Esophagus squamous epithelium (tissue), 5 donors: ENCODE data around the gene NFATC2. TPM values are rescaled to one million over a fixed set of nuclear protein-coding genes. Genes with fewer than 3 reads are reported as not detected.

Source experiments
- DNase-seq: peaks from one replicate; lab custom pipeline; 2025; lab: John Stamatoyannopoulos, UW
- H3K27ac ChIP-seq, 4 donors: fragments of 200-600 bp; sonication (generic); one replicate each; pipeline ENCODE4 v1.5.1; 2016 to 2019; ENCODE audit warnings: mild to moderate bottlenecking in 1 of 4
- H3K27me3 ChIP-seq, 4 donors: fragments of 200-600 bp; sonication (generic); 1 replicate in 3 of 4; 2 replicates in 1 of 4; pipeline versions ENCODE4 v1.5.1 to v1.6.0; 2017 to 2021; ENCODE audit warnings: antibody characterized with exemption in 1 of 4
- H3K36me3 ChIP-seq, 3 donors: fragments of 200-600 bp; sonication (generic); one replicate each; pipeline ENCODE4 v1.5.1; 2016 to 2019
- H3K4me1 ChIP-seq, 3 donors: fragments of 200-600 bp; sonication (generic); one replicate each; pipeline ENCODE4 v1.5.1; 2017 to 2019
- H3K4me3 ChIP-seq, 4 donors: fragments of 200-600 bp; sonication (generic); 1 replicate in 3 of 4; 2 replicates in 1 of 4; pipeline ENCODE4 v1.5.1; 2016 to 2019; ENCODE audit warnings: mild to moderate bottlenecking in 2 of 4, moderate library complexity in 1 of 4
- H3K9me3 ChIP-seq, 3 donors: fragments of 200-600 bp; sonication (generic); one replicate each; pipeline ENCODE4 v1.5.1; 2016 to 2019
- POLR2A ChIP-seq, 4 donors: fragments of 450-650 bp; IDR thresholded peaks; one replicate each; pipeline ENCODE4 v1.6.1; 2017; ENCODE audit warnings: antibody characterized with exemption in 4 of 4, mild to moderate bottlenecking in 4 of 4, moderate library complexity in 3 of 4
- WGBS, 2 donors: methylation state at CpG; one replicate each; pipeline ENCODE4 v1.1.5; 2018; 5-methylcytosine and 5-hydroxymethylcytosine counted together
- intact Hi-C: fragments of 100-400 bp; cut with DNase I; formaldehyde crosslinking; loops from one replicate; pipeline ENCODE4 v1.15.0; 2022
- total RNA-seq, 4 donors: library from RNA; depleted of rRNA; stranded (reverse); fragments of >200 nt; gene quantifications; one replicate each; pipeline ENCODE4 v1.1.0, GENCODE V29; 2016
- TF ChIP-seq, protein P1 (sequence below), 6 experiments: fragments of 450-650 bp in 4 of 6; fragments of 200-600 bp in 2 of 6; sonication (generic) in 2 of 6; IDR thresholded peaks; one replicate each; pipeline ENCODE4 v1.5.1; 2016 to 2019; ENCODE audit warnings: antibody characterized with exemption in 6 of 6, mild to moderate bottlenecking in 4 of 6, moderate library complexity in 4 of 6
- donor health status: DM: yes; HTN: yes; CAD: no.

Gene NFATC2
- total RNA-seq, 4 donors from 2014 or later, result 0.83 to 6.7 (median 1.4) TPM

GRCh38 chr20:51384875-51385274 lies 157.6 kb downstream of the NFATC2 start:
- peaks cover 14 to 46% (median 22%) of the 10 kb centered on the region in 3 donors for H3K4me1 ChIP-seq
- 82 to 84% methylated on average over 3 of the region's 3 CpGs for WGBS, 2 donors
- H3K27me3 ChIP-seq, result no peaks in the 10 kb centered on the region
- intact Hi-C loops, result loop anchor here (5.0 kb wide), 1 partner anchor 212 kb away; no protein-coding TSS in a partner anchor
- no peak overlapping the region for H3K4me3 ChIP-seq
- H3K9me3 ChIP-seq, result no peaks in the 10 kb centered on the region
- no peaks in the 10 kb centered on the region for H3K36me3 ChIP-seq
- H3K27ac ChIP-seq, result no peak overlapping the region
- no peak for DNase-seq
- TF ChIP-seq, protein P1, sequence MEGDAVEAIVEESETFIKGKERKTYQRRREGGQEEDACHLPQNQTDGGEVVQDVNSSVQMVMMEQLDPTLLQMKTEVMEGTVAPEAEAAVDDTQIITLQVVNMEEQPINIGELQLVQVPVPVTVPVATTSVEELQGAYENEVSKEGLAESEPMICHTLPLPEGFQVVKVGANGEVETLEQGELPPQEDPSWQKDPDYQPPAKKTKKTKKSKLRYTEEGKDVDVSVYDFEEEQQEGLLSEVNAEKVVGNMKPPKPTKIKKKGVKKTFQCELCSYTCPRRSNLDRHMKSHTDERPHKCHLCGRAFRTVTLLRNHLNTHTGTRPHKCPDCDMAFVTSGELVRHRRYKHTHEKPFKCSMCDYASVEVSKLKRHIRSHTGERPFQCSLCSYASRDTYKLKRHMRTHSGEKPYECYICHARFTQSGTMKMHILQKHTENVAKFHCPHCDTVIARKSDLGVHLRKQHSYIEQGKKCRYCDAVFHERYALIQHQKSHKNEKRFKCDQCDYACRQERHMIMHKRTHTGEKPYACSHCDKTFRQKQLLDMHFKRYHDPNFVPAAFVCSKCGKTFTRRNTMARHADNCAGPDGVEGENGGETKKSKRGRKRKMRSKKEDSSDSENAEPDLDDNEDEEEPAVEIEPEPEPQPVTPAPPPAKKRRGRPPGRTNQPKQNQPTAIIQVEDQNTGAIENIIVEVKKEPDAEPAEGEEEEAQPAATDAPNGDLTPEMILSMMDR (IDR thresholded peaks at IDR 0.05), result no peak
- TF ChIP-seq POLR2A (IDR thresholded peaks at IDR 0.05), result no peak

GRCh38 chr20:51383891-51384510 lies 158.5 kb downstream of the NFATC2 start:
- H3K36me3 ChIP-seq, result no peaks in the 10 kb centered on the region
- no peak for TF ChIP-seq POLR2A (IDR thresholded peaks at IDR 0.05)
- TF ChIP-seq, protein P1 (IDR thresholded peaks at IDR 0.05), result no peak
- no peak overlapping the region for H3K4me3 ChIP-seq
- WGBS, 2 donors, result 74 to 77% methylated on average over 10 of the region's 11 CpGs
- H3K4me1 ChIP-seq, result peaks cover 6 to 37% (median 13%) of the 10 kb centered on the region in 3 donors
- no peaks in the 10 kb centered on the region for H3K9me3 ChIP-seq
- intact Hi-C loops, result no loop called here
- no peak for DNase-seq
- no peaks in the 10 kb centered on the region for H3K27me3 ChIP-seq
- no peak overlapping the region for H3K27ac ChIP-seq

GRCh38 chr20:51382986-51383821 lies 159.3 kb downstream of the NFATC2 start:
- no peak for DNase-seq

GRCh38 chr20:51382111-51382985 lies 160.2 kb downstream of the NFATC2 start:
- intact Hi-C loops, result no loop called here
- WGBS, 2 donors, result 80 to 90% methylated on average over 15 of the region's 17 CpGs
- H3K27me3 ChIP-seq, result no peaks in the 10 kb centered on the region
- TF ChIP-seq, protein P1 (IDR thresholded peaks at IDR 0.05), result no peak
- no peak for TF ChIP-seq POLR2A (IDR thresholded peaks at IDR 0.05)
- H3K4me1 ChIP-seq, result peaks cover 0 to 20% (median 8%) of the 10 kb centered on the region in 3 donors
- DNase-seq, result no peak
- no peaks in the 10 kb centered on the region for H3K36me3 ChIP-seq
- no peak overlapping the region for H3K27ac ChIP-seq
- H3K4me3 ChIP-seq, result no peak overlapping the region
- no peaks in the 10 kb centered on the region for H3K9me3 ChIP-seq

More at GRCh38 chr20:51382986-51383821, 159.3 kb downstream of the NFATC2 start:
- peaks cover 0 to 29% (median 8%) of the 10 kb centered on the region in 3 donors for H3K4me1 ChIP-seq
- H3K27ac ChIP-seq, result no peak overlapping the region
- intact Hi-C loops, result no loop called here
- no peaks in the 10 kb centered on the region for H3K36me3 ChIP-seq
- no peaks in the 10 kb centered on the region for H3K9me3 ChIP-seq
- TF ChIP-seq POLR2A (IDR thresholded peaks at IDR 0.05), result no peak
- TF ChIP-seq, protein P1 (IDR thresholded peaks at IDR 0.05), result no peak
- H3K4me3 ChIP-seq, result no peak overlapping the region
- WGBS, 2 donors, result 55 to 59% methylated on average over 9 to 12 of the region's 23 CpGs
- no peaks in the 10 kb centered on the region for H3K27me3 ChIP-seq
